Thyroid gland (tissue), 4 donors: ENCODE data around the gene AKT1. TPM values are rescaled to one million over a fixed set of nuclear protein-coding genes. Genes with fewer than 3 reads are reported as not detected.
A peak's percentile ranks its signal among the peaks of the same experiment; 100 is the strongest.

ENCODE experiments used
- DNase-seq, 2 donors: peaks; one replicate each; pipeline ENCODE4 v3.0.0-alpha.2; 2019
- H3K27ac ChIP-seq, 3 donors: fragments of 200-600 bp; sonication (generic); 1 replicate in 2 of 3; 2 replicates in 1 of 3; pipeline ENCODE4 v1.5.1; 2016 to 2019; ENCODE audit warnings: mild to moderate bottlenecking in 1 of 3, moderate library complexity in 1 of 3
- H3K27me3 ChIP-seq: fragments of 200-600 bp; sonication (generic); one replicate; pipeline ENCODE4 v1.5.1; 2019
- H3K36me3 ChIP-seq, 2 donors: fragments of 200-600 bp; sonication (generic); one replicate each; pipeline ENCODE4 v1.5.1; 2016 to 2019
- H3K4me1 ChIP-seq, 2 donors: fragments of 200-600 bp; sonication (generic); one replicate each; pipeline ENCODE4 v1.5.1; 2017 to 2019
- H3K4me3 ChIP-seq, 3 donors: fragments of 200-600 bp; sonication (generic); replicated peaks in 1 of 3; 1 replicate in 2 of 3; 2 replicates in 1 of 3; pipeline ENCODE4 v1.5.1; 2016; ENCODE audit warnings: mild to moderate bottlenecking in 1 of 3
- H3K9me3 ChIP-seq: fragments of 200-600 bp; sonication (generic); one replicate; pipeline ENCODE4 v1.5.1; 2017
- POLR2A ChIP-seq, 2 donors: fragments of 450-650 bp; IDR thresholded peaks; one replicate each; pipeline ENCODE4 v1.6.1; 2017; ENCODE audit warnings: antibody characterized with exemption in 2 of 2, mild to moderate bottlenecking in 2 of 2, moderate library complexity in 1 of 2
- WGBS, 2 donors: methylation state at CpG; one replicate each; pipeline ENCODE4 v1.1.5; 2017; 5-methylcytosine and 5-hydroxymethylcytosine counted together
- intact Hi-C: fragments of 100-400 bp; cut with DNase I; formaldehyde crosslinking; loops from one replicate; pipeline ENCODE4 v1.15.1; 2023
- total RNA-seq, 4 donors: library from RNA; depleted of rRNA; stranded (reverse); fragments of >200 nt; gene quantifications; one replicate each; pipeline ENCODE4 v1.2.3, GENCODE V29; 2016
- TF ChIP-seq, protein P1 (sequence below), 6 experiments: fragments of 200-600 bp in 3 of 6; fragments of 450-650 bp in 3 of 6; sonication (generic) in 3 of 6; IDR thresholded peaks; one replicate each; pipeline ENCODE4 v1.5.1; 2016 to 2019; ENCODE audit warnings: antibody characterized with exemption in 6 of 6, mild to moderate bottlenecking in 2 of 6, inconsistent platforms in 1 of 6, moderate library complexity in 1 of 6

Gene AKT1
- total RNA-seq, 4 donors from 2014 or later: 99.8 to 179 (median 152) TPM

DNA sequence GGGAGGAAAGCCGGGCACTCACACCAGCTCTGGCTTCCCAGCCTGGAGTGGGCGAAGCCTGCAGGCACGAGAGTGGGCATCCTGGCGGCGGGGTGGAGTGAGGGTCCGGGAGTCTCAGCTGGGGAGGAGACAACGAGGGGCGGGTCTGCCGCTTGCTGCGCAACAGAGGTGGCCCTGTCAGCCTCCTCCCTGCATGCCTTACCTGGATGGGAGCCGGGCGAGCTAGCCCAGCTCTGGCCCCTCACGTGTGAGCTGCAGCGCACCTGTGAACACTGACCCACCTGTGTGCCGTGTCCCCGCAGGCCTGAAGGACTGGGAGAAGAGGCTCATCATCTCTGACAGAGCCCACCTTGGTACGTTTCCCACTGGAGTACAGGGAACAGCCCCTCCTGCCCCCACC, 56.5 kb downstream of the AKT1 start:
- Histone ChIP-seq H3K4me1 (peaks cover 0 to 21% of the 10 kb centered on the region in 2 donors), H3K36me3 (no peaks in the 10 kb centered on the region), H3K4me3 (no peak overlapping the region), H3K27me3 (no peaks in the 10 kb centered on the region), H3K27ac (no peak overlapping the region), H3K9me3 (no peaks in the 10 kb centered on the region)
- no peak for DNase-seq
- intact Hi-C loops: no loop called here
- 88 to 95% methylated on average over 4 to 7 of the region's 17 CpGs for WGBS, 2 donors
- TF ChIP-seq, protein P1, sequence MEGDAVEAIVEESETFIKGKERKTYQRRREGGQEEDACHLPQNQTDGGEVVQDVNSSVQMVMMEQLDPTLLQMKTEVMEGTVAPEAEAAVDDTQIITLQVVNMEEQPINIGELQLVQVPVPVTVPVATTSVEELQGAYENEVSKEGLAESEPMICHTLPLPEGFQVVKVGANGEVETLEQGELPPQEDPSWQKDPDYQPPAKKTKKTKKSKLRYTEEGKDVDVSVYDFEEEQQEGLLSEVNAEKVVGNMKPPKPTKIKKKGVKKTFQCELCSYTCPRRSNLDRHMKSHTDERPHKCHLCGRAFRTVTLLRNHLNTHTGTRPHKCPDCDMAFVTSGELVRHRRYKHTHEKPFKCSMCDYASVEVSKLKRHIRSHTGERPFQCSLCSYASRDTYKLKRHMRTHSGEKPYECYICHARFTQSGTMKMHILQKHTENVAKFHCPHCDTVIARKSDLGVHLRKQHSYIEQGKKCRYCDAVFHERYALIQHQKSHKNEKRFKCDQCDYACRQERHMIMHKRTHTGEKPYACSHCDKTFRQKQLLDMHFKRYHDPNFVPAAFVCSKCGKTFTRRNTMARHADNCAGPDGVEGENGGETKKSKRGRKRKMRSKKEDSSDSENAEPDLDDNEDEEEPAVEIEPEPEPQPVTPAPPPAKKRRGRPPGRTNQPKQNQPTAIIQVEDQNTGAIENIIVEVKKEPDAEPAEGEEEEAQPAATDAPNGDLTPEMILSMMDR (IDR thresholded peaks at IDR 0.05): no peak
- TF ChIP-seq POLR2A (IDR thresholded peaks at IDR 0.05): no peak

DNA sequence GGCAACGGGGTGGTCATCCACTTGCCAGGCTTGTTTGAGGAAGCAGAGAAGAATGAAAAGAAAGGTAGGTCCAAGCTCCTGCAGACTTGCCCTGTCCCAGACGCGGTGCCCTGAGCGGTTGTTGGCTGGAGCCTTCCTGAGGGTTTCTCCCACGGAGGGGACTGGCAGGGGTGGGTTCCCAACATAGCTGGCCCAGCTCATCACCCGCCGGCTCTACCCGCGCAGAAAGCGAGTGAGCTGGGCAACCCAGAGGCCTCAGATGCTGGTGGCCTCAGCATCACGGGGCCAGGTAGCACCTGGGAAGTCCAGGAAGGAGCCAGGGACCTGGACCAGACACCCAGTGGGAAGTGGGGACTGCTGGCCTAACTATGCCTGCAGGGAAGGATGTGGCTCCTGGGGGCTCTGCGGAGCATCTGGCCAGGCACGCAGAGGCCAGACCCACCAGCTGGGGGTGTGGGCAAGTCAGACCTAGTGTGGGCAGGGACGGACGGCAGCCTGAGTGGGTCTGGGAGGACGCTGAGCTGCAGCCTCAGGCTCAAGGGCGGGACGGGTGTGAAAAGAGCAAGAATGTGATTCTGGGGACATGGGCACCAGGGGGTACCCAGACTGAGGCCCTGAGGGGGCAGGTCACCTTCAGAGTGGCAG, 57.1 kb downstream of the AKT1 start:
- WGBS, 2 donors: 93 to 94% methylated on average over 17 to 18 of the region's 18 CpGs
- TF ChIP-seq, protein P1 (IDR thresholded peaks at IDR 0.05): no peak
- TF ChIP-seq POLR2A (IDR thresholded peaks at IDR 0.05): no peak
- no peaks in the 10 kb centered on the region for H3K27me3 ChIP-seq
- no peak overlapping the region for H3K4me3 ChIP-seq
- peaks cover 0 to 21% of the 10 kb centered on the region in 2 donors for H3K4me1 ChIP-seq
- H3K9me3 ChIP-seq: no peaks in the 10 kb centered on the region
- DNase-seq: no peak
- H3K27ac ChIP-seq: no peak overlapping the region
- intact Hi-C loops: no loop called here
- H3K36me3 ChIP-seq: no peaks in the 10 kb centered on the region

DNA sequence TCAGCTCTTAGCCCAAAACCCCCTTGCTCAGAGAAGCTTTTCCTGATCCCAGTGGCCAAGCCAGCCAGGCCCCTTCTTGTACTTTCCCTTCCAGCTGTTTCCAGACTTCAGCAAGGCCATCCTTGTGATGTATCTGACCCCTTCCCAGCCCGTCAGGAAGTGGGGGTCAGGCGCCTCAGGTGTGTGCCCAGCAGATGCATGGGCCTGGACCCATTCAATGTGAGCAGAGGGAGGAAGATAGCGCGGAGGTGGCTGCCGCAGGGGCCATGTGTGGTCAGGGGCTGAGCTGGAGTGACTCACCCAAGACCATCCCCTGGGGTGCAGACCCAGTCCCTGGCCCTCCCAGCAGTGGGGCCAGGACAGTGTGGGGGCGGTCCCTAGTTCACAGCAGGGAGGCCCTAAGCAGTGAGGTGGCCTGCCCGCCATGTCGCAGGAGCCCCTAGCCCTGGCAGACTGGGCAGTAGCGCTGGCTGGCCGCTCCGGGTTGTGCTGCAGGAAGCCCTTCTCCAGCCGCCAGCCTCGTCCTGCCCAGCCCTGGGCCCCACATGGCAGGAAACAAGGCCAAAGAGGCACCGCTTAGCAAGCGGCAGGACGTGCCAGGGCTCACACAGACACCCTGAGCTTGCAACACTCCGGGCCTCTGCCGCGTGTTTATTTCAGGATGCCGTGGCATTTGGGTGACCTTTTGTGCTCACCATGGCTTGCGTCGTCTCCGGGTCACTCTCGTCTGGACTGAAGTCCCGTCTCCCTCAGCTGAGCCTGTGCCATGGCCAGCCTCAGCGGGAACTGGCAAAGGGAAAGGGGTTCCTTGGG, 59.5 kb downstream of the AKT1 start:
- no peaks in the 10 kb centered on the region for H3K36me3 ChIP-seq
- peak overlapping the region; percentile 61 to 82 (median 74) for H3K27ac ChIP-seq
- no peaks in the 10 kb centered on the region for H3K27me3 ChIP-seq
- no peaks in the 10 kb centered on the region for H3K9me3 ChIP-seq
- H3K4me1 ChIP-seq: peaks cover 11 to 46% of the 10 kb centered on the region in 2 donors
- WGBS, 2 donors: 55 to 89% methylated on average over 19 to 21 of the region's 26 CpGs
- intact Hi-C loops: no loop called here
- H3K4me3 ChIP-seq: no peak overlapping the region
- no peak for TF ChIP-seq POLR2A (IDR thresholded peaks at IDR 0.05)
- TF ChIP-seq, protein P1 (IDR thresholded peaks at IDR 0.05): no peak
- peak; percentile 56 to 67 for DNase-seq

DNA sequence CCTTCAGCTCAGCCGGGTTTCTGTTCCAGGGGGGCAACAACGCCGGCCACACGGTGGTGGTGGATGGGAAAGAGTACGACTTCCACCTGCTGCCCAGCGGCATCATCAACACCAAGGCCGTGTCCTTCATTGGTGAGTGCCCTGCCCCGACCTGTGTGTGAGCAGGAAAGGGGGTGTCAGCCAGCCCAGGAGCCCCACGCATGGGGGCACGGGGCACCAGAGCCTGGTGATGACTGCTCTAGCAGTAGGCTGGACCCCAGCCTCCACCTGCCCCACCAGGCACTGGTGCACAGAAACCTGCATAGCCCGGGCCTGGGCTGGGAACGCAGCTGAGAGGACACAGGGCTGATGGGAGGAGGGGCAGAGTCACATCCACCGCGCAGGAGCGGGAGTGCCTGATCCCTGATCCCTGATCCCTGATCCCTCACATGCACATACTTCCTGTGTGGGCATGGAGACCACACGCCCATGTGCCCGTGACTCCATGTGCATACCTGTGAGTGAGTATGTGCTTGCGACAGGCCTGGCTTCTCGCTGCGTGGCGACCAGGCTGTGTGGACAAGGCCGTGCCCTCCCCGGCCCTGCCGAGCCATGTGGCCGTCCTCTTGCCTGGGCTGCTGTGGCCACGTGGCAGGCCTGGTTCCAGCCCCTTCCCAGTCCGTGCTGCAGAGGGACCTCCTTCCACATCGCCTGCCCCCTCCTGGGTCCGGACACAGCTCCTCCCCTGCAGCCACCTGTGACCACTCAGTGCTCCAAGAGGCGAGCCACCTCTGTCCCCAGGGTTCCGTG, 60.4 kb downstream of the AKT1 start:
- DNase-seq: no peak
- H3K4me1 ChIP-seq: peaks cover 11 to 46% of the 10 kb centered on the region in 2 donors
- TF ChIP-seq, protein P1 (IDR thresholded peaks at IDR 0.05): no peak
- no peak for TF ChIP-seq POLR2A (IDR thresholded peaks at IDR 0.05)
- no peaks in the 10 kb centered on the region for H3K9me3 ChIP-seq
- peak overlapping the region; percentile 61 to 82 (median 74) for H3K27ac ChIP-seq
- H3K27me3 ChIP-seq: no peaks in the 10 kb centered on the region
- H3K36me3 ChIP-seq: no peaks in the 10 kb centered on the region
- H3K4me3 ChIP-seq: no peak overlapping the region
- intact Hi-C loops: no loop called here
- WGBS, 2 donors: 71 to 89% methylated on average over 19 to 20 of the region's 31 CpGs
